GM23248 (cell line): Measurements from ENCODE around the gene SCYGR7. TPM values are rescaled to one million over a fixed set of nuclear protein-coding genes. Genes with fewer than 3 reads are reported as not detected.
A peak's percentile ranks its signal among the peaks of the same experiment; 100 is the strongest.

Experiments used
- DNase-seq: peaks from one replicate; pipeline ENCODE4 v3.0.0-alpha.2; 2015
- H2AFZ ChIP-seq: fragments of 200-600 bp; sonication (generic); 2 replicates; pipeline ENCODE4 v1.6.1; 2016; ENCODE audit warnings: antibody characterized with exemption
- H3F3A ChIP-seq: fragments of 200-600 bp; sonication (generic); 2 replicates; pipeline ENCODE4 v1.6.1; 2016; ENCODE audit warnings: mild to moderate bottlenecking, antibody characterized with exemption, mixed run types; ENCODE audit not compliant: insufficient read depth
- H3K27ac ChIP-seq: fragments of 200-600 bp; sonication (generic); 2 replicates; pipeline ENCODE4 v1.5.1; 2016; ENCODE audit warnings: mild to moderate bottlenecking
- H3K27me3 ChIP-seq: fragments of 200-600 bp; sonication (generic); replicated peaks from 2 replicates; pipeline ENCODE4 v1.6.1; 2016; ENCODE audit warnings: mild to moderate bottlenecking; ENCODE audit not compliant: insufficient read depth
- H3K36me3 ChIP-seq: fragments of 200-600 bp; sonication (generic); 2 replicates; pipeline ENCODE4 v1.6.1; 2016; ENCODE audit warnings: low read depth, mild to moderate bottlenecking
- H3K4me1 ChIP-seq: fragments of 200-600 bp; sonication (generic); 2 replicates; pipeline ENCODE4 v1.6.1; 2016; ENCODE audit warnings: mild to moderate bottlenecking; ENCODE audit not compliant: insufficient read depth
- H3K4me2 ChIP-seq: fragments of 200-600 bp; sonication (generic); one replicate; pipeline ENCODE4 v1.6.1; 2016; ENCODE audit warnings: mild to moderate bottlenecking; ENCODE audit not compliant: unreplicated experiment
- H3K4me3 ChIP-seq: fragments of 200-600 bp; sonication (generic); 2 replicates; pipeline ENCODE4 v1.5.1; 2016; ENCODE audit warnings: mild to moderate bottlenecking
- H3K79me2 ChIP-seq: fragments of 200-600 bp; sonication (generic); 2 replicates; pipeline ENCODE4 v1.6.1; 2016; ENCODE audit warnings: mild to moderate bottlenecking; ENCODE audit not compliant: insufficient read depth
- H3K9ac ChIP-seq: fragments of 200-600 bp; sonication (generic); 2 replicates; pipeline ENCODE4 v1.6.1; 2016; ENCODE audit warnings: mild to moderate bottlenecking
- H3K9me2 ChIP-seq: fragments of 200-600 bp; sonication (generic); 2 replicates; pipeline ENCODE4 v1.6.1; 2016; ENCODE audit warnings: mixed run types, mild to moderate bottlenecking, moderate library complexity; ENCODE audit not compliant: insufficient read depth
- H3K9me3 ChIP-seq: fragments of 200-600 bp; sonication (generic); one replicate; pipeline ENCODE4 v1.6.1; 2017; ENCODE audit warnings: low read depth
- H4K20me1 ChIP-seq: fragments of 200-600 bp; sonication (generic); 2 replicates; pipeline ENCODE4 v1.6.0; 2016; ENCODE audit not compliant: insufficient read depth
- EZH2 ChIP-seq: fragments of 200-600 bp; sonication (generic); IDR thresholded peaks from 2 replicates; pipeline ENCODE4 v1.6.1; 2018; ENCODE audit warnings: antibody characterized with exemption, mild to moderate bottlenecking; ENCODE audit not compliant: insufficient read depth, poor library complexity, severe bottlenecking
- EZH2phosphoT487 ChIP-seq: fragments of 200-600 bp; sonication (generic); IDR thresholded peaks from 2 replicates; pipeline ENCODE4 v1.6.1; 2018; ENCODE audit warnings: antibody characterized with exemption, moderate library complexity, mild to moderate bottlenecking, low read depth; ENCODE audit not compliant: insufficient read depth
- WGBS, 2 experiments: methylation state at CpG; one replicate each; pipeline ENCODE4 v1.1.6; 2015 to 2017; ENCODE audit warnings: low lambda C conversion rate in 2 of 2, low coverage in 1 of 2; ENCODE audit errors: missing lambda C conversion rate in 2 of 2; 5-methylcytosine and 5-hydroxymethylcytosine counted together
- in situ Hi-C: fragments of 300-500 bp; cut with MboI; formaldehyde crosslinking; loops from 2 replicates; pipeline ENCODE4 v1.15.0; 2020
- polyA plus RNA-seq: library from polyadenylated mRNA; unstranded; fragments of >200 nt; fragmentation: Nextera tagmentation; extraction: Ambion mirVana; gene quantifications from 2 replicates; pipeline ENCODE4 v1.2.1, GENCODE V29; 2016
- total RNA-seq: library from RNA; depleted of rRNA; stranded (reverse); fragments of >200 nt; shearing (Covaris generic); gene quantifications from 2 replicates; pipeline ENCODE4 v1.2.3, GENCODE V29; 2014

Gene SCYGR7
- total and polyA plus RNA-seq, 2 experiments from 2014 or later, result not detected

DNA sequence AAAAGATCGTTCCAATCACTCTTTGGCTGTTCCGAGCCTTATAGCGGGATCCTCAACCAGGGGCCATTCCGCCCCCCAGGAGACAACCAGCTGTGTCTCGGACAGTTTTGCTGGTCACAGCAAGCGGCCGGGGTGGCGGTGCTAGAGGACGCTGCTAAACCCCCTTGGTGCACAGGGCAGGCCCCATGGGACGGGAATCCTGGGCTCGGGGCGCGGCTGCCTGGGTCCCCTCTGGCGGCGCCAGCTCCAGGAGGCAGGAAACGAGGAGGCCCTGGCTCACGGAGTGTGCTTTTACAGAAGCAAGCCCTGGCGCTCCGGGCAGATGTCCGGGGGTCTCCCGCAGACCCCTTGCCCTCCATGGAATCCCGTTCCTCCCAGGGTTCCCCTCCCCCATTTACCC, 39.7 kb downstream of the SCYGR7 start:
- no peak overlapping the region for H3K4me3 ChIP-seq
- H3K9me3 ChIP-seq, result no peaks in the 10 kb centered on the region
- in situ Hi-C loops, result loop anchor here (5.0 to 25.0 kb wide), 2 partner anchors 361 to 631 kb away; no protein-coding TSS in a partner anchor
- no peak overlapping the region for H3K27ac ChIP-seq
- no peak overlapping the region for H3K4me2 ChIP-seq
- H3K79me2 ChIP-seq, result no peaks in the 10 kb centered on the region
- 94% methylated on average over 20 of the region's 22 CpGs for WGBS, 2 experiments
- H3K27me3 ChIP-seq, result no peaks in the 10 kb centered on the region
- DNase-seq, result no peak
- TF ChIP-seq EZH2phosphoT487 (no peak), EZH2 (no peak)
- H3K36me3 ChIP-seq, result no peaks in the 10 kb centered on the region
- no peak overlapping the region for H2AFZ ChIP-seq
- no peaks in the 10 kb centered on the region for H4K20me1 ChIP-seq
- no peak overlapping the region for H3K9ac ChIP-seq
- H3K9me2 ChIP-seq, result no peaks in the 10 kb centered on the region
- H3F3A ChIP-seq, result no peaks in the 10 kb centered on the region
- H3K4me1 ChIP-seq, result peaks cover 6% of the 10 kb centered on the region

DNA sequence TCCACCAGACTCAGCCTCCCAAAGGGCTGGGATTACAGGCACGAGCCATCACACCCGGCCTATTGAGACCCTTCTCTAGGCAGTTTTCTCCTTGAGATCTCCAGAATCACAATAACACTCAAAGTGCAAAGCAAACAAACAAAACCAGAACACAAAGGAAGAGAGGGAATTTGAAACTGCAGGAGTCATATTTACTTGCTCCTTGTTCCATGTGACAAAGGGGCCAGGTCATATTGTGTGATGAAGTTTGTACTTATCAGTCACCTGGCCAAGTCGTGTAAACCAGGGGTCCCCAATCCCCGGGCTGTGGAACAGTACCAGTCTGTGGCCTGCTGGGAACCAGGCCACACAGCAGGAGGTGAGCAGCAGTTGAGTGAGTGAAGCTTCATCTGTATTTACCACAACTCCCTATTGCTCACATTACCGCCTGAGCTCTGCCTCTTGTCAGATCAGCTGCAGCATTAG, 44.1 kb downstream of the SCYGR7 start:
- in situ Hi-C loops, result loop anchor here (25.0 kb wide), 1 partner anchor 635 kb away; no protein-coding TSS in a partner anchor

DNA sequence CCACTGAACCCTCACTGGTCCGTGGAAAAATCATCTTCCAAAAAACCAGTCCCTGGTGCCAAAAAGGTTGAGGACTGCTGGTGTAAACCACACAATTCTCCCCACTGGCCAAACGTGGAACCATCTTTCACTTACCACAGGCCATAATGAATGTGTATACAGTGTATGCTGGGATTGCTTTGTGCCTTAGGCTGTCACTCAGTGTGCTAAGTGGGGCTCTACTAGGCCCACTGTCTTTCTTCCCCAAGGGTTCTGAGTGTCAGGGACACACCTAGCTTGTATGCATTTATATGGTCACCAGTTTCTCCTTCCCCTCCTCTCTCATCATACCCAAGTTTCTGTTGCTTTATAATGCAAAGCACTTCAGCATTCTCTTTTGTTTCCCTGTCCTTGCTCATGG, 44.8 kb downstream of the SCYGR7 start:
- no peaks in the 10 kb centered on the region for H3K36me3 ChIP-seq
- H3K9me2 ChIP-seq, result no peaks in the 10 kb centered on the region
- DNase-seq, result no peak
- no peaks in the 10 kb centered on the region for H4K20me1 ChIP-seq
- H3K4me1 ChIP-seq, result no peaks in the 10 kb centered on the region
- no peaks in the 10 kb centered on the region for H3K79me2 ChIP-seq
- H3K4me3 ChIP-seq, result no peak overlapping the region
- H3K4me2 ChIP-seq, result no peak overlapping the region
- 45 to 49% methylated on average over 2 of the region's 2 CpGs for WGBS, 2 experiments
- H3K9me3 ChIP-seq, result no peaks in the 10 kb centered on the region
- H3K27ac ChIP-seq, result no peak overlapping the region
- no peaks in the 10 kb centered on the region for H3K27me3 ChIP-seq
- no peak overlapping the region for H3K9ac ChIP-seq
- H2AFZ ChIP-seq, result no peak overlapping the region
- in situ Hi-C loops, result loop anchor here (25.0 kb wide), 1 partner anchor 636 kb away; no protein-coding TSS in a partner anchor
- no peaks in the 10 kb centered on the region for H3F3A ChIP-seq
- TF ChIP-seq EZH2 (no peak), EZH2phosphoT487 (no peak)

More for the DNA sequence above, 44.1 kb downstream of the SCYGR7 start:
- no peaks in the 10 kb centered on the region for H4K20me1 ChIP-seq
- H3K4me3 ChIP-seq, result no peak overlapping the region
- no peak overlapping the region for H3K4me2 ChIP-seq
- TF ChIP-seq EZH2 (no peak), EZH2phosphoT487 (no peak)
- 82 to 89% methylated on average over 5 of the region's 5 CpGs for WGBS, 2 experiments
- H3K27me3 ChIP-seq, result no peaks in the 10 kb centered on the region
- H3K9ac ChIP-seq, result no peak overlapping the region
- H3K79me2 ChIP-seq, result no peaks in the 10 kb centered on the region
- no peaks in the 10 kb centered on the region for H3K9me2 ChIP-seq
- H2AFZ ChIP-seq, result no peak overlapping the region
- H3K4me1 ChIP-seq, result no peaks in the 10 kb centered on the region
- H3K27ac ChIP-seq, result no peak overlapping the region
- H3K9me3 ChIP-seq, result no peaks in the 10 kb centered on the region
- no peaks in the 10 kb centered on the region for H3K36me3 ChIP-seq
- H3F3A ChIP-seq, result no peaks in the 10 kb centered on the region
- DNase-seq, result no peak

DNA sequence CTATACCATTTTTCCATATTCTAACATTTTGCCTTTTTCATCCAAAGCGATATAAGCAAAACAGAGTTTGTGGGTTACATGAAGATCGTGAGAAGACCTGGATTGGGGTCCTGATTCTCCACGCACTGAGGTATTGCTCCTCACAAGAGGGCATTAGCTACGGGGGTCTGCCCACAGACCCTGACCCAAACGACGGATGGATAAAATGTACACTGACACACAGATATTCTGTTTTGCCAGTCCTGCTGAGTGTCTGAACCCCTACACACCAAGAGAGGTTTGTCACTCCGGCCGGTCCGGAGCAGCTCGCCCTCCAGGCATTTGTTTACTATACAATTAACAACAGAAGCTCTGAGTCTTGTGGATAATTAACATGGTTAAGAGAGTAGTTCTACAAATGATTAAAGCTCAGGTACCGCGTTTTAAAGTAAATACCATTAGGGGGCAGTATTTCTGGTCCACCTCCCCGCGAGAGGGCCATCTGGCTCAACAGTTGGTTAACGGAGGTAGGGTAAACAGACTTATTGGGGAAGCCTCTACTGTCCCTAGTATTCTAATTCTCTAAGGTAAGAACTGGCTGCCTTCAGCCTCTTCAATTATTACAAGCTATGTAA, 46.0 kb downstream of the SCYGR7 start:
- peak; percentile 12 for DNase-seq
- H2AFZ ChIP-seq, result no peak overlapping the region
- no peaks in the 10 kb centered on the region for H3K79me2 ChIP-seq
- no peak overlapping the region for H3K9ac ChIP-seq
- H3K9me2 ChIP-seq, result no peaks in the 10 kb centered on the region
- H3K4me3 ChIP-seq, result no peak overlapping the region
- in situ Hi-C loops, result loop anchor here (25.0 kb wide), 1 partner anchor 637 kb away; no protein-coding TSS in a partner anchor
- no peaks in the 10 kb centered on the region for H3K36me3 ChIP-seq
- WGBS, 2 experiments, result 65 to 67% methylated on average over 14 to 15 of the region's 15 CpGs
- no peaks in the 10 kb centered on the region for H3K9me3 ChIP-seq
- no peaks in the 10 kb centered on the region for H4K20me1 ChIP-seq
- H3K4me2 ChIP-seq, result no peak overlapping the region
- H3F3A ChIP-seq, result no peaks in the 10 kb centered on the region
- no peaks in the 10 kb centered on the region for H3K4me1 ChIP-seq
- no peak overlapping the region for H3K27ac ChIP-seq
- no peak for TF ChIP-seq EZH2phosphoT487
- no peak for TF ChIP-seq EZH2
- H3K27me3 ChIP-seq, result no peaks in the 10 kb centered on the region
